HG02588 (cell line): Measurements from ENCODE around the gene NXPH4.

Source experiments
- ATAC-seq: cut with Tn5 transposase; IDR thresholded peaks from one replicate; pipeline ENCODE4 v1.9.1; 2021; ENCODE audit warnings: mild to moderate bottlenecking, moderate library complexity; ENCODE audit not compliant: unreplicated experiment

The NXPH4 gene

GRCh38 chr12:57216014-57216911, at the start of gene NXPH4:
Gene NXPH4, plus strand, starts transcription at chr12:57216794. Its CDS starts 176 bp downstream, at chr12:57216970.
- ATAC-seq: no peak

GRCh38 chr12:57166971-57167371, 49.6 kb upstream of the NXPH4 start:
- ATAC-seq: no peak

- no peak for ATAC-seq
Observed at GRCh38 chr12:57168058-57168457, 48.5 kb upstream of the NXPH4 start.

GRCh38 chr12:57169046-57169795, 47.4 kb upstream of the NXPH4 start:
- no peak for ATAC-seq

- ATAC-seq: no peak
Observed at GRCh38 chr12:57169969-57170368, 46.6 kb upstream of the NXPH4 start.

GRCh38 chr12:57170408-57170807, 46.2 kb upstream of the NXPH4 start:
- no peak for ATAC-seq

- no peak for ATAC-seq
Observed at GRCh38 chr12:57170927-57171326, 45.7 kb upstream of the NXPH4 start.

- ATAC-seq: no peak
Observed at GRCh38 chr12:57171668-57172067, 44.9 kb upstream of the NXPH4 start.

GRCh38 chr12:57173089-57173488, 43.5 kb upstream of the NXPH4 start:
- no peak for ATAC-seq

- no peak for ATAC-seq
Observed at GRCh38 chr12:57173683-57174082, 42.9 kb upstream of the NXPH4 start.

GRCh38 chr12:57175428-57176138, 41.0 kb upstream of the NXPH4 start:
- ATAC-seq: no peak

- ATAC-seq: no peak
Observed at GRCh38 chr12:57176139-57176477, 40.5 kb upstream of the NXPH4 start.

GRCh38 chr12:57176846-57177245, 39.7 kb upstream of the NXPH4 start:
- no peak for ATAC-seq

GRCh38 chr12:57177354-57177753, 39.2 kb upstream of the NXPH4 start:
- no peak for ATAC-seq

GRCh38 chr12:57178213-57178612, 38.4 kb upstream of the NXPH4 start:
- no peak for ATAC-seq

- no peak for ATAC-seq
Observed at GRCh38 chr12:57179331-57180086, 37.1 kb upstream of the NXPH4 start.

- ATAC-seq: no peak
Observed at GRCh38 chr12:57180321-57180989, 36.1 kb upstream of the NXPH4 start.

- no peak for ATAC-seq
Observed at GRCh38 chr12:57181072-57181471, 35.5 kb upstream of the NXPH4 start.

GRCh38 chr12:57181561-57182155, 34.9 kb upstream of the NXPH4 start:
- ATAC-seq: no peak
